WERI-Rb-1 (cell line): ENCODE results near the gene INPP5K.

Experiments used
- DNase-seq: peaks from one replicate; pipeline ENCODE4 v3.0.0-alpha.2; 2020
- H3K27ac ChIP-seq: fragments of 250-450 bp; sonication (Bioruptor Pico); 2 replicates; pipeline ENCODE4 v1.5.1; 2020; ENCODE audit warnings: mild to moderate bottlenecking, moderate library complexity
- H3K27me3 ChIP-seq: fragments of 250-450 bp; sonication (Bioruptor Pico); 2 replicates; pipeline ENCODE4 v1.5.1; 2021; ENCODE audit warnings: mild to moderate bottlenecking, low read depth, moderate library complexity; ENCODE audit not compliant: insufficient read depth, severe bottlenecking
- H3K36me3 ChIP-seq: fragments of 250-450 bp; sonication (Bioruptor Pico); 2 replicates; pipeline ENCODE4 v1.5.1; 2020; ENCODE audit warnings: mild to moderate bottlenecking, moderate library complexity
- H3K4me3 ChIP-seq: 2 replicates; pipeline ENCODE4 v1.5.1; 2011; ENCODE audit warnings: low read depth, mild to moderate bottlenecking, control low read depth, low read length
- H3K9me3 ChIP-seq: fragments of 250-450 bp; sonication (Bioruptor Pico); 2 replicates; pipeline ENCODE4 v1.5.1; 2021; ENCODE audit warnings: mild to moderate bottlenecking, moderate library complexity; ENCODE audit not compliant: severe bottlenecking
- CTCF ChIP-seq: IDR thresholded peaks from 2 replicates; pipeline ENCODE4 v1.5.1; 2011; ENCODE audit warnings: low read depth, mild to moderate bottlenecking, control low read depth, inconsistent platforms, low read length

Gene INPP5K

GRCh38 chr17:1470071-1470754 lies 46.2 kb downstream of the INPP5K start:
- Histone ChIP-seq H3K36me3 (peaks cover 27% of the 10 kb centered on the region), H3K4me3 (no peak overlapping the region), H3K27ac (no peak overlapping the region), H3K27me3 (no peaks in the 10 kb centered on the region), H3K9me3 (no peaks in the 10 kb centered on the region)
- no peak for DNase-seq
- TF ChIP-seq CTCF = no peak

- DNase-seq = no peak
- no peaks in the 10 kb centered on the region for H3K27me3 ChIP-seq
- TF ChIP-seq CTCF = no peak
- no peak overlapping the region for H3K27ac ChIP-seq
- no peak overlapping the region for H3K4me3 ChIP-seq
- peaks cover 30% of the 10 kb centered on the region for H3K36me3 ChIP-seq
- H3K9me3 ChIP-seq = no peaks in the 10 kb centered on the region
Measured at GRCh38 chr17:1469231-1469852, 47.1 kb downstream of the INPP5K start.

- Histone ChIP-seq H3K36me3 (peaks cover 30% of the 10 kb centered on the region), H3K27ac (no peak overlapping the region), H3K27me3 (no peaks in the 10 kb centered on the region), H3K9me3 (no peaks in the 10 kb centered on the region), H3K4me3 (no peak overlapping the region)
- no peak for DNase-seq
- TF ChIP-seq CTCF = no peak
Measured at GRCh38 chr17:1467898-1468492, 48.4 kb downstream of the INPP5K start.

DNA sequence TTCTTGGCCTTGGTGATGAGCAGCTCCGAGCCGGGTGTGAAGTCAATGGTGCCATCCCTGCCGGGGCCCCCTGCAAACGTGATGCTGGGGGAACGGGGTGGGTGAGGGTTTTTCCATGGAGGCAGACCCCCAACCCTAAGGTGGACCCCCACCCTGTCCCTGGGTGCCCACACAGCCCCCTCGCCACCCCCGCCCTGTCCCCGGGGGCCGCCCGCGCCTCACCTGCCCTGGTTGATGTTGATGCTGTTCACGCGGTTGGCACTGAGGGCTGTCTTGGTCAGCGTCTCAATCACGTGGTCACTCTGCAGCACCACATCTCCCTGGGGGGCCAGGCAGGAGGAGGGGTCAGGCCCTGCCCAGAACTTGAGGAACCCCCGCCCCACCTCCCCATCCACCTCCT lies 49.2 kb downstream of the INPP5K start:
- Histone ChIP-seq H3K36me3 (peaks cover 30% of the 10 kb centered on the region), H3K27ac (no peak overlapping the region), H3K4me3 (no peak overlapping the region), H3K9me3 (no peaks in the 10 kb centered on the region), H3K27me3 (no peaks in the 10 kb centered on the region)
- no peak for DNase-seq
- no peak for TF ChIP-seq CTCF

DNA sequence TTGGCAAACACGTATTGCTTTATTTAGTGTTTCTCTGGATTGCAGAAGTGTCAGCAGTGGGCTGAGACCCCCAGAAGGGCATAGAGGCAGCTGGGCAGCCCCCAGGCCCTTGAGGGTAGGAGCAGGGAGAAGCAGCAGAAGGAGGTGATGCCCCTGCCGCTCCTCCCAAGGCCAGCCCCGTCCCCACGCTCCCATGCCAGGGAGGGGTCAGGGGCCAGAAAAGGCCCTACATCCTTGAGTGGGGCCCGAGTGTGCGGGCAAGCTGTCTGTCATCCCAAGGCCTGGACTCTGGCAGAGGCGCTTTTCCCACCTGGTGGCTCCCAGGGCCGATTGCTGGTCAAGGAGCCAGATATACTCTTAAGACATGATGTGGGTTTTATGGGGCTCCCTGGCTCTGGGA lies 52.2 kb downstream of the INPP5K start:
- no peak for DNase-seq
- no peak for TF ChIP-seq CTCF
- Histone ChIP-seq H3K9me3 (no peaks in the 10 kb centered on the region), H3K27me3 (no peaks in the 10 kb centered on the region), H3K36me3 (peaks cover 26% of the 10 kb centered on the region), H3K4me3 (no peak overlapping the region), H3K27ac (no peak overlapping the region)
